Measurements from ENCODE around the gene NUDT22. TPM values are rescaled to one million over a fixed set of nuclear protein-coding genes. Genes with fewer than 3 reads are reported as not detected.
"Not testable (repeated sequence)": the region's sequence is repeated elsewhere in the genome, so short reads cannot be mapped to it uniquely, and the experiment has no call there.

The NUDT22 gene
- total and polyA plus RNA-seq, 5 experiments from 2014 or later, result 43.4 to 83.8 (median 50.4) TPM

- DNase-seq (peak in 8 of 10 donors; percentile 27 to 76 (median 44)), ATAC-seq (peak in 1 of 2 donors; percentile 0)
- peaks cover 16 to 49% (median 46%) of the 10 kb centered on the region in 4 donors for H3K4me1 Mint-ChIP-seq
- H3K36me3 Mint-ChIP-seq, result peaks cover 0 to 2% (median 0%) of the 10 kb centered on the region in 3 donors
- POLR2A ChIA-PET, result interaction anchor here (0.7 to 13.8 kb wide), 20 partner anchors 8 to 1519 kb away, joined by 3 to 176 read pairs (median 4); partner anchors contain the start of genes BAD, COX8A, DNAJC4 and ESRRA
- no peaks in the 10 kb centered on the region for H3K9me3 Mint-ChIP-seq
- no peaks in the 10 kb centered on the region for H3K27me3 Mint-ChIP-seq
- peak overlapping the region; percentile 79 to 92 (median 88) for H3K4me3 Mint-ChIP-seq
- H3K27ac Mint-ChIP-seq, result peak overlapping the region in 9 of 10 donors; percentile 28 to 93 (median 83)
Observed at GRCh38 chr11:64245797-64246620, 19.9 kb downstream of the NUDT22 start.

GRCh38 chr11:64246621-64246870, 20.5 kb downstream of the NUDT22 start:
- ATAC-seq, result peak; percentile 24 to 28
- DNase-seq, result peak in 2 of 10 donors; percentile 35 to 36
- POLR2A ChIA-PET, result interaction anchor here (0.7 to 13.8 kb wide), 14 partner anchors 13 to 1520 kb away, joined by 3 to 176 read pairs (median 8); partner anchors contain the start of genes BAD, COX8A, DNAJC4 and ESRRA

GRCh38 chr11:64246871-64247728, 21.0 kb downstream of the NUDT22 start, which contains the start of gene PPP1R14B:
Gene PPP1R14B, minus strand, starts transcription at chr11:64246943. Its CDS starts 270 bp downstream, at chr11:64246673.
- peaks cover 18 to 53% (median 48%) of the 10 kb centered on the region in 4 donors for H3K4me1 Mint-ChIP-seq

More at GRCh38 chr11:64246621-64246870, 20.5 kb downstream of the NUDT22 start:
- H3K27ac Mint-ChIP-seq, result peak overlapping the region in 2 of 10 donors; percentile 73 to 89
- H3K4me3 Mint-ChIP-seq, result peak overlapping the region in 9 of 10 donors; percentile 78 to 92 (median 88)
- peaks cover 14 to 49% (median 45%) of the 10 kb centered on the region in 4 donors for H3K4me1 Mint-ChIP-seq
- not testable (repeated sequence) for H3K9me3 Mint-ChIP-seq, H3K27me3 Mint-ChIP-seq, H3K36me3 Mint-ChIP-seq

GRCh38 chr11:64247729-64248531, 21.9 kb downstream of the NUDT22 start:
- ATAC-seq (no peak), DNase-seq (no peak)
- H3K4me3 Mint-ChIP-seq, result peak overlapping the region; percentile 65 to 92 (median 78)
- POLR2A ChIA-PET, result interaction anchor here (1.0 to 13.8 kb wide), 8 partner anchors 9 to 274 kb away, joined by 3 to 176 read pairs (median 55); partner anchors contain the start of genes BAD, COX8A, DNAJC4 and FERMT3
- H3K4me1 Mint-ChIP-seq, result peaks cover 19 to 51% (median 47%) of the 10 kb centered on the region in 4 donors
- H3K36me3 Mint-ChIP-seq, result peaks cover 0 to 2% (median 0%) of the 10 kb centered on the region in 3 donors
- no peaks in the 10 kb centered on the region for H3K27me3 Mint-ChIP-seq
- H3K27ac Mint-ChIP-seq, result peak overlapping the region in 8 of 10 donors; percentile 27 to 75 (median 71)
- H3K9me3 Mint-ChIP-seq, result no peaks in the 10 kb centered on the region

More at GRCh38 chr11:64246871-64247728, 21.0 kb downstream of the NUDT22 start, which contains the start of gene PPP1R14B:
- Mint-ChIP-seq H3K9me3 (no peaks in the 10 kb centered on the region), H3K27me3 (no peaks in the 10 kb centered on the region), H3K4me3 (peak within 1 kb of the TSS; percentile 79 to 92 (median 88)), H3K27ac (peak within 1 kb of the TSS; percentile 13 to 93 (median 82)), H3K36me3 (peaks cover 0 to 2% (median 0%) of the 10 kb centered on the region in 3 donors)
- DNase-seq, result peak; percentile 57 to 87 (median 71)
- ATAC-seq, result peak; percentile 65 to 69
- POLR2A ChIA-PET, result interaction anchor here (0.7 to 13.8 kb wide), 12 partner anchors 10 to 273 kb away, joined by 3 to 176 read pairs (median 16); partner anchors contain the start of genes BAD, COX8A, DNAJC4 and ESRRA

GRCh38 chr11:64248578-64248977, 22.5 kb downstream of the NUDT22 start:
- no peak for ATAC-seq
- Mint-ChIP-seq H3K4me3 (peak overlapping the region in 7 of 10 donors; percentile 20 to 92 (median 79)), H3K27ac (no peak overlapping the region)

GRCh38 chr11:64249038-64249437, 23.0 kb downstream of the NUDT22 start:
- POLR2A ChIA-PET, result interaction anchor here (8.4 to 13.8 kb wide), 3 partner anchors 20 to 43 kb away, joined by 101 to 176 read pairs (median 113); partner anchors contain the start of genes FERMT3, NUDT22 and TRPT1
- ATAC-seq (no peak), DNase-seq (no peak)
- Mint-ChIP-seq H3K4me3 (peak overlapping the region in 7 of 10 donors; percentile 22 to 82 (median 34)), H3K36me3 (no peaks in the 10 kb centered on the region), H3K9me3 (no peaks in the 10 kb centered on the region), H3K4me1 (peaks cover 18 to 46% (median 38%) of the 10 kb centered on the region in 4 donors), H3K27ac (peak overlapping the region in 2 of 10 donors; percentile 38 to 44), H3K27me3 (no peaks in the 10 kb centered on the region)

More at GRCh38 chr11:64248578-64248977, 22.5 kb downstream of the NUDT22 start:
- no peaks in the 10 kb centered on the region for H3K9me3 Mint-ChIP-seq
- H3K36me3 Mint-ChIP-seq, result no peaks in the 10 kb centered on the region
- POLR2A ChIA-PET, result interaction anchor here (8.4 to 13.8 kb wide), 3 partner anchors 21 to 43 kb away, joined by 101 to 176 read pairs (median 113); partner anchors contain the start of genes FERMT3, NUDT22 and TRPT1
- no peaks in the 10 kb centered on the region for H3K27me3 Mint-ChIP-seq
- H3K4me1 Mint-ChIP-seq, result peaks cover 16 to 47% (median 42%) of the 10 kb centered on the region in 4 donors
- DNase-seq, result no peak

- no peaks in the 10 kb centered on the region for H3K36me3 Mint-ChIP-seq
- no peaks in the 10 kb centered on the region for H3K27me3 Mint-ChIP-seq
- POLR2A ChIA-PET, result interaction anchor here (0.8 to 13.8 kb wide), 8 partner anchors 9 to 68 kb away, joined by 3 to 176 read pairs (median 6); partner anchors contain the start of genes DNAJC4, FERMT3, FKBP2 and NUDT22
- no peak for ATAC-seq
- H3K9me3 Mint-ChIP-seq, result no peaks in the 10 kb centered on the region
- DNase-seq, result no peak
- peak overlapping the region; percentile 19 to 93 (median 56) for H3K4me3 Mint-ChIP-seq
- H3K4me1 Mint-ChIP-seq, result peaks cover 18 to 46% (median 36%) of the 10 kb centered on the region in 4 donors
- H3K27ac Mint-ChIP-seq, result peak overlapping the region in 3 of 10 donors; percentile 25 to 47 (median 35)
Observed at GRCh38 chr11:64249563-64250414, 23.7 kb downstream of the NUDT22 start.

- Mint-ChIP-seq H3K9me3 (no peaks in the 10 kb centered on the region), H3K4me3 (peak overlapping the region in 9 of 10 donors; percentile 22 to 93 (median 84)), H3K4me1 (peaks cover 16 to 39% (median 32%) of the 10 kb centered on the region in 4 donors), H3K27me3 (no peaks in the 10 kb centered on the region), H3K27ac (peak overlapping the region in 2 of 10 donors; percentile 43 to 69), H3K36me3 (no peaks in the 10 kb centered on the region)
- no peak for ATAC-seq
- peak in 1 of 10 donors; percentile 32 for DNase-seq
- POLR2A ChIA-PET, result interaction anchor here (1.1 to 13.8 kb wide), 8 partner anchors 7 to 67 kb away, joined by 3 to 176 read pairs (median 8); partner anchors contain the start of genes DNAJC4, FERMT3, FKBP2 and NUDT22
Observed at GRCh38 chr11:64250415-64251015, 24.4 kb downstream of the NUDT22 start.

GRCh38 chr11:64251016-64251752, 25.1 kb downstream of the NUDT22 start, which contains the start of gene PLCB3:
Gene PLCB3, plus strand, starts transcription at chr11:64251530. Its CDS starts 120 bp downstream, at chr11:64251650.
- peak within 1 kb of the TSS; percentile 83 to 93 (median 87) for H3K4me3 Mint-ChIP-seq
- H3K9me3 Mint-ChIP-seq, result no peaks in the 10 kb centered on the region
- H3K36me3 Mint-ChIP-seq, result no peaks in the 10 kb centered on the region
- peaks cover 12 to 33% (median 27%) of the 10 kb centered on the region in 4 donors for H3K4me1 Mint-ChIP-seq
- POLR2A ChIA-PET, result interaction anchor here (1.0 to 13.8 kb wide), 11 partner anchors 8 to 66 kb away, joined by 3 to 176 read pairs (median 5); partner anchors contain the start of genes DNAJC4, FERMT3, FKBP2 and NUDT22
- DNase-seq (peak in 9 of 10 donors; percentile 47 to 76 (median 66)), ATAC-seq (peak; percentile 59 to 60)
- H3K27me3 Mint-ChIP-seq, result no peaks in the 10 kb centered on the region
- peak within 1 kb of the TSS in 9 of 10 donors; percentile 32 to 89 (median 76) for H3K27ac Mint-ChIP-seq
